CD4-positive, alpha-beta T cell (primary cell): Measurements from ENCODE around the gene STX8. TPM values are rescaled to one million over a fixed set of nuclear protein-coding genes. Genes with fewer than 3 reads are reported as not detected.

Experiments
- ATAC-seq: fragments of 200-7000 bp; cut with Tn5 transposase; one replicate; pipeline ENCODE4 v1.10.0; 2022; ENCODE audit warnings: mild to moderate bottlenecking; ENCODE audit not compliant: poor library complexity
- CTCF ChIA-PET: fragments of 350-600 bp; sonication (Branson Sonifier 250); formaldehyde crosslinking; loops from one replicate; lab custom pipeline; 2021; ENCODE audit warnings: antibody characterized with exemption, inconsistent platforms; lab: Charles Lee
- POLR2A ChIA-PET: fragments of 350-600 bp; sonication (Branson Sonifier 250); formaldehyde crosslinking; loops from one replicate; lab custom pipeline; 2021; ENCODE audit warnings: antibody characterized with exemption, inconsistent platforms; lab: Charles Lee
- DNase-seq, 14 experiments: peaks; one replicate each; pipeline ENCODE4 v3.0.0-alpha.2; 2013 to 2020; ENCODE audit warnings: mixed read lengths in 2 of 14
- H3K27ac ChIP-seq, 2 donors: one replicate each; pipeline versions ENCODE4 v1.5.1 to v1.7.0; 2013; ENCODE audit warnings: low read length in 2 of 2, low read depth in 1 of 2, mild to moderate bottlenecking in 1 of 2
- H3K27me3 ChIP-seq, 2 experiments: 1 replicate in 1 of 2; 2 replicates in 1 of 2; pipeline versions ENCODE4 v1.6.1 to v1.7.0; 2013; ENCODE audit warnings: low read length in 2 of 2, control low read depth in 1 of 2, mild to moderate bottlenecking in 1 of 2, moderate library complexity in 1 of 2; ENCODE audit not compliant: insufficient read depth in 2 of 2, control insufficient read depth in 1 of 2
- H3K36me3 ChIP-seq: one replicate; pipeline ENCODE4 v1.6.1; 2013; ENCODE audit warnings: low read length, control low read depth; ENCODE audit not compliant: insufficient read depth
- H3K4me1 ChIP-seq: one replicate; pipeline ENCODE4 v1.6.1; 2013; ENCODE audit warnings: low read length, control low read depth; ENCODE audit not compliant: insufficient read depth
- H3K4me3 ChIP-seq: one replicate; pipeline ENCODE4 v1.5.1; 2013; ENCODE audit warnings: mild to moderate bottlenecking, low read length, moderate library complexity
- H3K9me3 ChIP-seq, 2 experiments: 1 replicate in 1 of 2; 2 replicates in 1 of 2; pipeline versions ENCODE4 v1.6.1 to v1.7.0; 2013; ENCODE audit warnings: low read length in 2 of 2, mild to moderate bottlenecking in 2 of 2, control low read depth in 1 of 2, moderate library complexity in 1 of 2; ENCODE audit not compliant: control insufficient read depth in 1 of 2, insufficient read depth in 1 of 2
- H3K27ac Mint-ChIP-seq: one replicate; pipeline ENCODE4 v1.8.0; 2020; ENCODE audit warnings: mixed read lengths
- H3K27me3 Mint-ChIP-seq: one replicate; pipeline ENCODE4 v1.8.0; 2021; ENCODE audit warnings: mixed read lengths
- H3K36me3 Mint-ChIP-seq: one replicate; pipeline ENCODE4 v1.8.0; 2021; ENCODE audit warnings: low read depth, mixed read lengths
- H3K4me1 Mint-ChIP-seq: one replicate; pipeline ENCODE4 v1.8.0; 2021; ENCODE audit warnings: low read depth, mixed read lengths
- H3K4me3 Mint-ChIP-seq: one replicate; pipeline ENCODE4 v1.8.0; 2020; ENCODE audit warnings: mild to moderate bottlenecking, mixed read lengths
- H3K9me3 Mint-ChIP-seq: one replicate; pipeline ENCODE4 v1.8.0; 2020; ENCODE audit warnings: mixed read lengths
- intact Hi-C, 2 experiments: fragments of 100-400 bp; cut with DNase I in 1 of 2; cut with micrococcal nuclease in 1 of 2; formaldehyde crosslinking; loops; one replicate each; pipeline versions ENCODE4 v1.15.1 to v1.9.0; 2023 to 2025; cut with DNase I, micrococcal nuclease
- total RNA-seq, 174 experiments: library from RNA in 2 of 174; stranded (reverse) in 2 of 174; gene quantifications; one replicate each; pipeline ENCODE4 v1.2.3 and lab custom pipeline; 2021 to 2026
- TF ChIP-seq, protein P1 (sequence below): fragments of 200-600 bp; IDR thresholded peaks from one replicate; pipeline ENCODE4 v1.8.0; 2022; ENCODE audit warnings: antibody characterized with exemption, mild to moderate bottlenecking

Gene STX8
- total RNA-seq, 2 experiments from 2014 or later = 52.2 to 63.2 TPM

DNA sequence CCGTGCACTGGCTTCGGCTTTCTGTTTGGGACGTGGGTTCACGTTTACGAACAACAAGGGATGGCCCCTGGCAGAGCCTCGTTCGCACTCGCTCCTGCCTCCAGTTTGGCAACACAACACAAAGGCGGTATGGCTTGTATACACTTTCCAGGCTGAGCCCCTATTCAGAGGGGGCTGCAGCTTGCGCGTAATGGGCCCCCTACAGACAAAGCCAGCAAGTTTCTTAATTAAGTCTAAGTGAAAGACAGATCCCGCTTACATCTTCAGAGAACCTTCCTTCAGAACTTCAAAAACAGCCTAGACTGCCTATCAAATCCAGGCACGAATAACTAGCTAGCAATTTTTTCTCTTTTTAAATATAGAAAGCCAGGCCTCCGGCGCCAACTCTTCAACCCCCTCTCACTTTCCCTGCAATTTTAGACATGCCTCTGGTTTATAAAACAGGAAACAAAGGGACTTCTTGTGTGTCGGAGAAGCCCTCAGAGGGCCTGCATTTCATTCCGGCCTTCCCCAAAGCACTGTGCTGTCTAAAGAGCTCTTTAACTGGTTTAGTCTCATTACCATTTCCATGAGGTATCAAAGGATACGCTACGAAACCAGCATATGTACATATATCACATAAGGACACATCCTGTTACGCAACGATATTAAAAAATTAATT lies 244.9 kb downstream of the STX8 start:
- Histone ChIP-seq H3K36me3 (no peaks in the 10 kb centered on the region), H3K27ac (no peak overlapping the region), H3K9me3 (peaks cover 4 to 10% of the 10 kb centered on the region in 2 experiments), H3K4me3 (no peak overlapping the region), H3K4me1 (no peaks in the 10 kb centered on the region), H3K27me3 (no peaks in the 10 kb centered on the region)
- no peaks in the 10 kb centered on the region for H3K4me1 Mint-ChIP-seq
- peaks cover 7% of the 10 kb centered on the region for H3K9me3 Mint-ChIP-seq
- no peak overlapping the region for H3K4me3 Mint-ChIP-seq
- H3K36me3 Mint-ChIP-seq = peaks cover 22% of the 10 kb centered on the region
- TF ChIP-seq, protein P1, sequence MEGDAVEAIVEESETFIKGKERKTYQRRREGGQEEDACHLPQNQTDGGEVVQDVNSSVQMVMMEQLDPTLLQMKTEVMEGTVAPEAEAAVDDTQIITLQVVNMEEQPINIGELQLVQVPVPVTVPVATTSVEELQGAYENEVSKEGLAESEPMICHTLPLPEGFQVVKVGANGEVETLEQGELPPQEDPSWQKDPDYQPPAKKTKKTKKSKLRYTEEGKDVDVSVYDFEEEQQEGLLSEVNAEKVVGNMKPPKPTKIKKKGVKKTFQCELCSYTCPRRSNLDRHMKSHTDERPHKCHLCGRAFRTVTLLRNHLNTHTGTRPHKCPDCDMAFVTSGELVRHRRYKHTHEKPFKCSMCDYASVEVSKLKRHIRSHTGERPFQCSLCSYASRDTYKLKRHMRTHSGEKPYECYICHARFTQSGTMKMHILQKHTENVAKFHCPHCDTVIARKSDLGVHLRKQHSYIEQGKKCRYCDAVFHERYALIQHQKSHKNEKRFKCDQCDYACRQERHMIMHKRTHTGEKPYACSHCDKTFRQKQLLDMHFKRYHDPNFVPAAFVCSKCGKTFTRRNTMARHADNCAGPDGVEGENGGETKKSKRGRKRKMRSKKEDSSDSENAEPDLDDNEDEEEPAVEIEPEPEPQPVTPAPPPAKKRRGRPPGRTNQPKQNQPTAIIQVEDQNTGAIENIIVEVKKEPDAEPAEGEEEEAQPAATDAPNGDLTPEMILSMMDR = no peak
- H3K27me3 Mint-ChIP-seq = no peaks in the 10 kb centered on the region
- H3K27ac Mint-ChIP-seq = no peak overlapping the region
- DNase-seq = no peak
- ATAC-seq = no peak
- intact Hi-C loops = no loop called here
- ChIA-PET CTCF (no interaction called here), POLR2A (no interaction called here)

DNA sequence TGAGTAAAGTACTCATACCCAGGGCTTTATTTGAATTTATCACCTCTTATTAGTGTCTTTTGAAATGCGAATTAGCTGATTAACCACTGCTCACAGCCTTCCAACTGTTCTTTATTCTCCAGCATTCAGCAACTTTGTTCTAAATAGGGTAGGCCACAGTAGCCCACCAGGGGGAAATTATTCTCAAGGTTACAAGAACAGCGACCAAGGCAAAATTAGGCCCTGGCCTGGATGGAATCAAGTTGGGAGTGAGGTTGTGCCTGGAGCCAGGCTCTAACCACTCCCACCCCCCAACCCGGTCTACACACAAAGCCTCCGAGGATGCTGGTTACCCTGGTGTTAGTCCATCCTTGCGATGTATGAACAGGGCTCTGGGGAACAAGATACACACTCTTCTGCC lies 245.5 kb downstream of the STX8 start:
- H3K27me3 Mint-ChIP-seq = no peaks in the 10 kb centered on the region
- POLR2A ChIA-PET = no interaction called here
- no peak overlapping the region for H3K4me3 ChIP-seq
- CTCF ChIA-PET = no interaction called here
- intact Hi-C loops = no loop called here
- H3K9me3 ChIP-seq = peaks cover 4 to 7% of the 10 kb centered on the region in 2 experiments
- no peak for DNase-seq
- ATAC-seq = no peak
- no peaks in the 10 kb centered on the region for H3K4me1 Mint-ChIP-seq
- H3K4me3 Mint-ChIP-seq = no peak overlapping the region
- no peaks in the 10 kb centered on the region for H3K27me3 ChIP-seq
- H3K9me3 Mint-ChIP-seq = peaks cover 7% of the 10 kb centered on the region
- peaks cover 19% of the 10 kb centered on the region for H3K36me3 Mint-ChIP-seq
- H3K4me1 ChIP-seq = no peaks in the 10 kb centered on the region
- TF ChIP-seq, protein P1 = no peak
- H3K27ac Mint-ChIP-seq = no peak overlapping the region
- H3K36me3 ChIP-seq = no peaks in the 10 kb centered on the region
- no peak overlapping the region for H3K27ac ChIP-seq

DNA sequence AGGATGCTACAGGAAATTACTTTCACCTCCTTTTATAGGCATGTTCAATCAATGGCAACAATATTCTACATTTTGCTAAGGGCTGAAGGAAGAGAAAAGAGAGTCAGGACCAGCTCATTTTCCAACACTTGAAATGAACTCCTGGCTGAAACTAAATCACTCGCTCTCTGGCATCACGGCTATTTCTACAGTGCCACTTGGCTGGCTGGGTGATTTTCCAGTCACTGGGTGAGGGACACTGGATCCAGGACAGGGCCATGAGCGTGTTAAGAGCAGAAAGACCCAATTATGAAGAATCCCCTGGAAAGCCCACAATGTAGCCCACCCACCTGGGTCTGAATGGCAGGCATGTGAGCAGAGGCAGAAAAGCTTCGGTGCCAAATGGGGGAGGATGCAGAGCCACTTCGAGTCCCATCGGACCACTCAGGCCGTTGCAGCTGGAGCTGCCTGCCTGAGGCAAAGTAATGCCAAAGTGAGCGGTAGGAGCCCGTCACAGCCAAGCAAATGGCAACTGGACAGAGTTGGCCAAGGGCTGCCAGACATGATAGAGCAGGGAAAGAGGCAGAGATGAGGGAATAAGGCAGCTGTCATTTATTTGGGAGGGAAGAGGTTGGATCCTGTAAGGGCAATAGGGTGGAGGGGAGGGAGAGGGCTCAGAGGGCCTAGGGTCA lies 246.2 kb downstream of the STX8 start:
- Mint-ChIP-seq H3K4me3 (no peak overlapping the region), H3K4me1 (no peaks in the 10 kb centered on the region), H3K9me3 (no peaks in the 10 kb centered on the region), H3K27ac (no peak overlapping the region), H3K27me3 (no peaks in the 10 kb centered on the region), H3K36me3 (peaks cover 11% of the 10 kb centered on the region)
- TF ChIP-seq, protein P1 = no peak
- no peak overlapping the region for H3K4me3 ChIP-seq
- no peak overlapping the region for H3K27ac ChIP-seq
- H3K36me3 ChIP-seq = no peaks in the 10 kb centered on the region
- H3K4me1 ChIP-seq = no peaks in the 10 kb centered on the region
- DNase-seq (no peak), ATAC-seq (no peak)
- ChIA-PET POLR2A (no interaction called here), CTCF (no interaction called here)
- intact Hi-C loops = no loop called here
- peaks cover 0 to 4% of the 10 kb centered on the region in 2 experiments for H3K9me3 ChIP-seq
- H3K27me3 ChIP-seq = no peaks in the 10 kb centered on the region
